Retinal pigment epithelial cell (primary cell): ENCODE data around the gene FNBP1L.
"Not testable (repeated sequence)": the region's sequence is repeated elsewhere in the genome, so short reads cannot be mapped to it uniquely, and the experiment has no call there.

Experiments
- DNase-seq: peaks from one replicate; pipeline ENCODE4 v3.0.0-alpha.2; 2010; ENCODE audit warnings: low read depth
- H3K4me3 ChIP-seq: 2 replicates; pipeline ENCODE4 v1.5.1; 2011; ENCODE audit warnings: mild to moderate bottlenecking, low read length, control low read depth, moderate library complexity
- CTCF ChIP-seq: conservative IDR thresholded peaks from 2 replicates; pipeline ENCODE4 v1.5.1; 2011; ENCODE audit warnings: low read depth, low read length, control low read depth, inconsistent platforms

Gene FNBP1L

GRCh38 chr1:93468662-93469061, 20.7 kb downstream of the FNBP1L start:
- H3K4me3 ChIP-seq = no peak overlapping the region
- DNase-seq = no peak
- no peak for TF ChIP-seq CTCF

GRCh38 chr1:93469223-93469622, 21.3 kb downstream of the FNBP1L start:
- not testable (repeated sequence) for H3K4me3 ChIP-seq, DNase-seq

- no peak overlapping the region for H3K4me3 ChIP-seq
- no peak for TF ChIP-seq CTCF
- DNase-seq = no peak
These were observed 23.4 kb downstream of the FNBP1L start for GRCh38 chr1:93471284-93471683.

- no peak for TF ChIP-seq CTCF
- DNase-seq = peak; percentile 85
- H3K4me3 ChIP-seq = no peak overlapping the region
These were observed 24.0 kb downstream of the FNBP1L start for GRCh38 chr1:93471911-93472310.

- no peak for DNase-seq
- H3K4me3 ChIP-seq = no peak overlapping the region
- no peak for TF ChIP-seq CTCF
These were observed 26.4 kb downstream of the FNBP1L start for GRCh38 chr1:93474321-93474720.

- no peak for DNase-seq
- TF ChIP-seq CTCF = no peak
- H3K4me3 ChIP-seq = no peak overlapping the region
These were observed 27.8 kb downstream of the FNBP1L start for GRCh38 chr1:93475681-93476080.

GRCh38 chr1:93479133-93479745, 31.3 kb downstream of the FNBP1L start:
- not testable (repeated sequence) for H3K4me3 ChIP-seq, DNase-seq

GRCh38 chr1:93481899-93482298, 34.0 kb downstream of the FNBP1L start:
- H3K4me3 ChIP-seq, DNase-seq: not testable (repeated sequence)

GRCh38 chr1:93483200-93483599, 35.3 kb downstream of the FNBP1L start:
- no peak for DNase-seq
- H3K4me3 ChIP-seq = no peak overlapping the region
- TF ChIP-seq CTCF = no peak
